ENCODE results near the gene RAB34.

RAB34 gene

GRCh38 chr17:28675490-28675889, 42.2 kb downstream of the RAB34 start:
- DNase-seq: no peak

GRCh38 chr17:28669918-28670317, 47.8 kb downstream of the RAB34 start:
- DNase-seq: no peak

GRCh38 chr17:28667870-28668269, 49.8 kb downstream of the RAB34 start:
- DNase-seq: no peak

GRCh38 chr17:28665994-28666393, 51.7 kb downstream of the RAB34 start:
- DNase-seq: no peak
